CD4-positive, alpha-beta memory T cell (primary cell): ENCODE data around the gene PANK1. TPM values are rescaled to one million over a fixed set of nuclear protein-coding genes. Genes with fewer than 3 reads are reported as not detected.

ENCODE experiments used
- microRNA-seq: library from miRNA; unstranded; fragments of <30 nt; microRNA quantifications from one replicate; pipeline ENCODE4 v1.2.0, GENCODE V29; 2021; ENCODE audit warnings: borderline replicate concordance, borderline number of aligned reads, borderline microRNAs expressed, mixed read lengths
- polyA plus RNA-seq, 2 donors: library from polyadenylated mRNA; unstranded; fragments of 300-500 nt; fragmentation: Illumina TruSeq; gene quantifications; one replicate each; pipeline ENCODE4 v1.2.3, GENCODE V29; 2021
- total RNA-seq, 2 experiments: library from RNA; stranded (reverse); gene quantifications; one replicate each; pipeline ENCODE4 v1.2.3, GENCODE V29; 2021

PANK1 gene
- total and polyA plus RNA-seq, 4 experiments from 2014 or later, result 1.6 to 4.5 (median 3.1) TPM

Small RNA genes lying within 50 kb of the gene (microRNA-seq; reads per million reads assigned to microRNA genes)
- 38.8 reads per million, percentile 58 among the genes with 10 or more reads in this experiment for gene MIR107

Other genes starting within 250 kb of the PANK1 start
- 10 to 100 TPM; 24.6 to 25.6 TPM for gene IFIT5, start 230.7 kb downstream of the PANK1 start, total RNA-seq
- gene IFIT5, start 230.7 kb downstream of the PANK1 start, polyA plus RNA-seq, result 10 to 100 TPM; 12.2 to 13.6 TPM
- gene SLC16A12, start 109.6 kb downstream of the PANK1 start, total RNA-seq, result not detected
- not detected for gene SLC16A12, start 109.6 kb downstream of the PANK1 start, polyA plus RNA-seq
- 10 to 100 TPM; 20.7 to 21.4 TPM for gene KIF20B, start 56.3 kb upstream of the PANK1 start, total RNA-seq
- gene KIF20B, start 56.3 kb upstream of the PANK1 start, polyA plus RNA-seq, result 10 to 100 TPM in 1 of 2 donors, 1 to 10 TPM in 1; 8.0 to 15.8 TPM